ENCODE results near the gene KRTAP21-1.

Gene KRTAP21-1

DNA sequence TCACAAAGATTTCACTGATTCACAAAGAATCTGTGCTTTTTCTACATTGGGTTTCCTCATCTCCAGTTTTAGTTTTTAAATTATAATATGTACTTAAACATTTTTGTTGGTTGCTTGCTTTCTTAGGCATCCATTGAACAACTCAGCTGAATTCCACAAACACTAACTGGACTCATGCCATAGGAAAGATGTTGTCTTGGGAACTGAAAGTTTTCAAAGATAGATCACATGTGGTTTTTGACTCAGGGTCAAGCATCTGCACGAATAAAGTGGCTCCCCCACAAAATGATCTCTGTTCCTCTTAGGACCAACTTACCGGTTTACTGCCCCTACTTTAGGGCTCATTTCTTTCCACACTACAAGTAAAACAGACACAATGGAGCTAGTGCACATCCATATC, 3.1 kb upstream of the KRTAP21-1 start:
- no peak overlapping the region for H3K4me3 ChIP-seq (ENCODE audit: low read depth, low read length)
- in situ Hi-C loops (cut with HindIII; ENCODE audit: low pct_ligation_motif_present, low sequenced_read_pairs): no loop called here
- TF ChIP-seq, protein P1, sequence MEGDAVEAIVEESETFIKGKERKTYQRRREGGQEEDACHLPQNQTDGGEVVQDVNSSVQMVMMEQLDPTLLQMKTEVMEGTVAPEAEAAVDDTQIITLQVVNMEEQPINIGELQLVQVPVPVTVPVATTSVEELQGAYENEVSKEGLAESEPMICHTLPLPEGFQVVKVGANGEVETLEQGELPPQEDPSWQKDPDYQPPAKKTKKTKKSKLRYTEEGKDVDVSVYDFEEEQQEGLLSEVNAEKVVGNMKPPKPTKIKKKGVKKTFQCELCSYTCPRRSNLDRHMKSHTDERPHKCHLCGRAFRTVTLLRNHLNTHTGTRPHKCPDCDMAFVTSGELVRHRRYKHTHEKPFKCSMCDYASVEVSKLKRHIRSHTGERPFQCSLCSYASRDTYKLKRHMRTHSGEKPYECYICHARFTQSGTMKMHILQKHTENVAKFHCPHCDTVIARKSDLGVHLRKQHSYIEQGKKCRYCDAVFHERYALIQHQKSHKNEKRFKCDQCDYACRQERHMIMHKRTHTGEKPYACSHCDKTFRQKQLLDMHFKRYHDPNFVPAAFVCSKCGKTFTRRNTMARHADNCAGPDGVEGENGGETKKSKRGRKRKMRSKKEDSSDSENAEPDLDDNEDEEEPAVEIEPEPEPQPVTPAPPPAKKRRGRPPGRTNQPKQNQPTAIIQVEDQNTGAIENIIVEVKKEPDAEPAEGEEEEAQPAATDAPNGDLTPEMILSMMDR (IDR thresholded peaks at IDR 0.05; ENCODE audit: low read depth, low read length, missing control alignments): no peak

DNA sequence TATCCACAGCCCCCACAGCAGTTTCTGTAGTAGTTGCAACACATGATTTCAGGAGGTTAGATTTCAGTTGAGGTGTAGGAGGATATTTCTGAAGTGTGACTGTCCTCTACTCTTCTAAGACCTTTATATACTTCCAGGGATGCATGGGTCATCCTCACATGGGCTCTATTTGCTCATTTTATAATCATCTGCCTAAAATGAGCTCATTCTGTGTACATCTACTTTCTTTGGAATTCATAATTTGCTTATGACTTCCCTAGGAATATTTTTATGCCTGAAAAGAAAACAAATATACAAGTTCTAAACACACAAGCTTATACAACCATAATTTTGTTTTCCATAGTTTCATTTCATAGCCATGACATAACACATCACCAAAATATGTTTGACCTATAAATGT, 8.1 kb downstream of the KRTAP21-1 start, which contains the start of gene KRTAP21-2:
TSS of gene KRTAP21-2 (minus strand) at position 101 of the 400 bp plus-strand sequence. CDS start at position 44, 57 bp downstream.
- Histone ChIP-seq H3K27me3 (replicated peaks) (no peaks in the 10 kb centered on the region), H3K36me3 (replicated peaks) (no peaks in the 10 kb centered on the region), H3K4me3 (ENCODE audit: low read depth, low read length) (no peak within 1 kb of the TSS), H3K27ac (no peak within 1 kb of the TSS)
- no peak for DNase-seq
- TF ChIP-seq, protein P1 (IDR thresholded peaks at IDR 0.05; ENCODE audit: low read depth, low read length, missing control alignments): no peak
- in situ Hi-C loops (cut with HindIII; ENCODE audit: low pct_ligation_motif_present, low sequenced_read_pairs): no loop called here

More for the DNA sequence above, 3.1 kb upstream of the KRTAP21-1 start:
- Histone ChIP-seq H3K36me3 (replicated peaks) (no peaks in the 10 kb centered on the region), H3K27me3 (replicated peaks) (no peaks in the 10 kb centered on the region), H3K27ac (no peak overlapping the region)
- no peak for DNase-seq

DNA sequence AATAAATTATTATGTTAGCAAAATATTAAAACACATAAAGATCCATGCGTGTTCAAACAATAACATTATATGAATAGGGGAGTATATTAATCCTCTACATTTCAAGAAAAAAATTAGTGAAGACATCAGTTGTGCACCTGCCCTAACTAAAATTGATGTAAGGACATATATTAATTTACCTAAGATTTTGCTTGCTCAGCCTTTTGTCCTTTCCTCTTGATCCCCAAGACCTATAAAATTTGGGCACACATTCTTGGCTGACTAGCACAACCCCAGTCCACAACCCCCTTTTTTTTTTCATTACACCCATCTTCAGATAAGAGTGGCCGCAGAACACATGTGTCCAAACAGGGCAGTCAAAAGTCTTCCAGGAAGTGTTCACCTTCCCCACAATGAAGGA, 14.8 kb downstream of the KRTAP21-1 start:
- Histone ChIP-seq H3K27me3 (replicated peaks) (no peaks in the 10 kb centered on the region), H3K4me3 (ENCODE audit: low read depth, low read length) (no peak overlapping the region), H3K27ac (no peak overlapping the region), H3K36me3 (replicated peaks) (no peaks in the 10 kb centered on the region)
- in situ Hi-C loops (cut with HindIII; ENCODE audit: low pct_ligation_motif_present, low sequenced_read_pairs): no loop called here
- no peak for DNase-seq
- TF ChIP-seq, protein P1 (IDR thresholded peaks at IDR 0.05; ENCODE audit: low read depth, low read length, missing control alignments): no peak

DNA sequence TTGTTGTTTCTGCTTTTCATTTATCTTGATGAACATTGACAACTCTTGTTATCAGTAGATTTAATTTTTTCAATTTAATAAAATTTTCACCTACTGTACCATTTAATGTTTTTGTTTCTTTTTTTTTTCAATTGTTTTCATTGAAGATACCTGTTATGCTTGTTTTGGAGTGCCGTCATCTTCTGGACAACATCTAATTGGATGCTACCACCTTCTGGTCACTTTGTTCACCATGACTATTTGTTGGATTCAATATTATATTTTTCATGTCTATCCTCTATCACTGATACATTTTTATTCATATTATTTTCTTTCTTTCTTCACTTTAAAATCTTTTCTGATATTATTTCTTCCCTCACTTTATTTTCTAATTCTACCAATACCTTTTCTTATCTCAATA, 22.2 kb downstream of the KRTAP21-1 start:
- in situ Hi-C loops (cut with HindIII; ENCODE audit: low pct_ligation_motif_present, low sequenced_read_pairs): no loop called here
- Histone ChIP-seq H3K27me3 (replicated peaks) (no peaks in the 10 kb centered on the region), H3K36me3 (replicated peaks) (no peaks in the 10 kb centered on the region), H3K4me3 (ENCODE audit: low read depth, low read length) (no peak overlapping the region), H3K27ac (no peak overlapping the region)
- TF ChIP-seq, protein P1 (IDR thresholded peaks at IDR 0.05; ENCODE audit: low read depth, low read length, missing control alignments): peak; percentile 11
- DNase-seq: no peak

DNA sequence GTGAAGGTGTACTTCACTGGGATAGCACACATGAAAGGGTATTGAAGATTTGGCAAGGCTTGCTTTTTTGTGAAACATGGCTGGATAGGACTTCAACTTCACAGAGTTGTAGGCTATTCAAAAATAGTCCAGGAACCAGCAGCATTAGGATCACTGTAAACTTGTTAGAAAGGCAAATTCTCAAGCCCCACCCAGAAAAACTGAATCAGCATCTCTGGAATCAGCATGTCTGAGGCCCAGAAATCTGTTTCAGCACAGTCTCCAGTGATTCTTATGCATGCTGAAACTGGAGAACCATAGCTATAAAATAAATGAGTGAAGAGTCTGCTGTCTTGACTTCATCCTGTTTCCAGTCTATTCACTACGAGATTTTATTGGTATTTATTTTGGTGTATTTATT, 28.5 kb downstream of the KRTAP21-1 start:
- no peaks in the 10 kb centered on the region for H3K27me3 ChIP-seq (replicated peaks)
- H3K27ac ChIP-seq: no peak overlapping the region
- in situ Hi-C loops (cut with HindIII; ENCODE audit: low pct_ligation_motif_present, low sequenced_read_pairs): no loop called here
- H3K4me3 ChIP-seq (ENCODE audit: low read depth, low read length): no peak overlapping the region
- TF ChIP-seq, protein P1 (IDR thresholded peaks at IDR 0.05; ENCODE audit: low read depth, low read length, missing control alignments): no peak
- DNase-seq: no peak
- no peaks in the 10 kb centered on the region for H3K36me3 ChIP-seq (replicated peaks)

DNA sequence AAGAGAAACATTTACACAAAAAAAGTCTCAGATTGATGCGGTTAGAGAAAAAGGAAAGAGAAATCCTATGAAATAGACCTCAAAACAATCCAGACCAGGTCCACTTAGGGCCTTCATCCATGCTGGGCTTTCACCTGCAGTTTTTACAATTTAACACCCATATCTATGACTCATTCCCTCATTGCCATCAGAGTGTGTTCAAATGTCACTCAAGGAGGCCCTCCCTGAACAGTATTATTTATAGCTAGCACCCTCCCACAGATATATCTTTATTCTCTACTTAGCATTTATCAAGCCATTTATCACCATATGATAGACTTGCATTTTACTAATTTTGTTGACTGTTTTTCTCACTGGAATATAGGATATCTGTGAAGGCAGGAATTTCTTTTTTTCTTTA, 35.8 kb downstream of the KRTAP21-1 start:
- TF ChIP-seq, protein P1 (IDR thresholded peaks at IDR 0.05; ENCODE audit: low read depth, low read length, missing control alignments): no peak
- Histone ChIP-seq H3K27me3 (replicated peaks) (no peaks in the 10 kb centered on the region), H3K36me3 (replicated peaks) (no peaks in the 10 kb centered on the region), H3K4me3 (ENCODE audit: low read depth, low read length) (no peak overlapping the region), H3K27ac (no peak overlapping the region)
- in situ Hi-C loops (cut with HindIII; ENCODE audit: low pct_ligation_motif_present, low sequenced_read_pairs): no loop called here
- no peak for DNase-seq

Data from brain microvascular endothelial cell (primary cell).